Measurements from ENCODE around the gene CARF.
A peak's percentile ranks its signal among the peaks of the same experiment; 100 is the strongest.
"Not testable (repeated sequence)": the region's sequence is repeated elsewhere in the genome, so short reads cannot be mapped to it uniquely, and the experiment has no call there.

DNA sequence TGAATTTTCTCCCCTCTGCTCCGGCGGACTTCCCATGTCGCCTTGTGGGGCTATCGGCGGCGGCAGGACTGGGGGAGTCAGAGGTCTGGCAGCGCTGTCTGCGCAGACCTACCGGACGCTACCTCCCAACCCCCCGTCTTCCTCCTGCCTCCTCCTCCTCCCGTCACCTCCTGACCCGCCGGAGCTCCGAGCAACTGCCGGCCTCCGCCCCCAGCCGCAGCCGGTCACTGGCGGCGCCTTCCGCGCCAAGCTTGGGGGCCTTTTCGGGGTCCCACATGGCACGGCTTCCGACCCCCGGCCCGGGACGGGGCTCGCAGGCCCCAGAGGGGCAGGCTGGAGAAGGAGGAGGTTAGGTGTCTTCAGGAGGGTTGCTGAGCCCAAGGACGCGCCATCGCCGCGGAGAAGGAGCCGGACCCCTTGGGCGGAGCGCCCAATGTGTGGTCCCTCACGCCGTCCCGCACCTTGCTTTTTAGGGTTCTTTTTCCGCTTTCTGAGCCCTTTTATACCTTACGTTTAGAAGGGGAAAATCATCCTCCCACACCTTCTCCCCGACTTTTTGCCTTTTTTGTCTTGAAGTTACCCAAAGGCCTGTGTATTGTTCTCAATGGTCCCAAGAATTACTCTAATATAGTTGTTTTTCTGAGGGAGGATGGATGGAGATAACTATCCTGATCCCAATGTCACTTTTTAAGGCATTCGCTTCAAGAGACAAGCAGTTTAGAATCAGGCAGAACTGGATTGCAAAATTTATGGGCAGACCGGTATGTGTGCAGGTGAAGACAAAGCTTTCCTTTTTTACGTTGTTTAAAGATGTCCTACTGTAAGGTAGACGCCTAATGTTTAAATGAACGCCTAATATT lies 497 bp downstream of the CARF start:
- TF ChIP-seq, protein P1, sequence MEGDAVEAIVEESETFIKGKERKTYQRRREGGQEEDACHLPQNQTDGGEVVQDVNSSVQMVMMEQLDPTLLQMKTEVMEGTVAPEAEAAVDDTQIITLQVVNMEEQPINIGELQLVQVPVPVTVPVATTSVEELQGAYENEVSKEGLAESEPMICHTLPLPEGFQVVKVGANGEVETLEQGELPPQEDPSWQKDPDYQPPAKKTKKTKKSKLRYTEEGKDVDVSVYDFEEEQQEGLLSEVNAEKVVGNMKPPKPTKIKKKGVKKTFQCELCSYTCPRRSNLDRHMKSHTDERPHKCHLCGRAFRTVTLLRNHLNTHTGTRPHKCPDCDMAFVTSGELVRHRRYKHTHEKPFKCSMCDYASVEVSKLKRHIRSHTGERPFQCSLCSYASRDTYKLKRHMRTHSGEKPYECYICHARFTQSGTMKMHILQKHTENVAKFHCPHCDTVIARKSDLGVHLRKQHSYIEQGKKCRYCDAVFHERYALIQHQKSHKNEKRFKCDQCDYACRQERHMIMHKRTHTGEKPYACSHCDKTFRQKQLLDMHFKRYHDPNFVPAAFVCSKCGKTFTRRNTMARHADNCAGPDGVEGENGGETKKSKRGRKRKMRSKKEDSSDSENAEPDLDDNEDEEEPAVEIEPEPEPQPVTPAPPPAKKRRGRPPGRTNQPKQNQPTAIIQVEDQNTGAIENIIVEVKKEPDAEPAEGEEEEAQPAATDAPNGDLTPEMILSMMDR (IDR thresholded peaks at IDR 0.05 in 8 of 11, conservative IDR thresholded peaks at IDR 0.05 in 3 of 11): not testable (repeated sequence)
- TF ChIP-seq POLR2AphosphoS5 (IDR thresholded peaks at IDR 0.05): peak in 1 of 3 donors; percentile 1
- TF ChIP-seq POLR2A (IDR thresholded peaks at IDR 0.05): not testable (repeated sequence)

Measured in spleen (tissue), 7 donors.